SH-SY5Y (cell line): ENCODE results near the gene CIZ1.

ENCODE experiments used
- GATA2 ChIP-seq: IDR thresholded peaks from 2 replicates; pipeline ENCODE4 v1.6.1; 2011; ENCODE audit warnings: mild to moderate bottlenecking, low read depth, low read length
- GATA3 ChIP-seq: IDR thresholded peaks from 2 replicates; pipeline ENCODE4 v1.6.1; 2011; ENCODE audit warnings: low read depth, mild to moderate bottlenecking, low read length, moderate library complexity

Gene CIZ1

GRCh38 chr9:128162215-128163026, 29.0 kb downstream of the CIZ1 start:
- no peak for TF ChIP-seq GATA2
- no peak for TF ChIP-seq GATA3

GRCh38 chr9:128161215-128161902, 30.0 kb downstream of the CIZ1 start:
- TF ChIP-seq GATA3 (no peak), GATA2 (no peak)

GRCh38 chr9:128160603-128160987, 30.8 kb downstream of the CIZ1 start:
- TF ChIP-seq GATA2 (no peak), GATA3 (no peak)

- TF ChIP-seq GATA3 (no peak), GATA2 (no peak)
Measured at GRCh38 chr9:128159784-128160602, 31.4 kb downstream of the CIZ1 start, which contains the start of gene BBLN. BBLN (plus strand) TSS chr9:128160265; CDS start chr9:128160408, 143 bp downstream.

GRCh38 chr9:128159522-128159783, 31.9 kb downstream of the CIZ1 start:
- TF ChIP-seq GATA3 (no peak), GATA2 (no peak)

- no peak for TF ChIP-seq GATA2
- no peak for TF ChIP-seq GATA3
Measured at GRCh38 chr9:128155736-128156500, 35.5 kb downstream of the CIZ1 start.

GRCh38 chr9:128153947-128154695, 37.3 kb downstream of the CIZ1 start:
- TF ChIP-seq GATA2 = no peak
- TF ChIP-seq GATA3 = no peak

- TF ChIP-seq GATA3 (no peak), GATA2 (no peak)
Measured at GRCh38 chr9:128153060-128153946, 38.1 kb downstream of the CIZ1 start.

GRCh38 chr9:128152133-128153059, 39.0 kb downstream of the CIZ1 start:
- TF ChIP-seq GATA2 = no peak
- TF ChIP-seq GATA3 = no peak

- no peak for TF ChIP-seq GATA3
- no peak for TF ChIP-seq GATA2
Measured at GRCh38 chr9:128151309-128152132, 39.9 kb downstream of the CIZ1 start.
